H1 (cell line): ENCODE data around the gene SLC5A2. TPM values are rescaled to one million over a fixed set of nuclear protein-coding genes. Genes with fewer than 3 reads are reported as not detected.

Experiments
- BCL11A ChIP-seq, 2 experiments: IDR thresholded peaks; one replicate each; pipeline ENCODE4 v1.6.1; 2011; ENCODE audit warnings: low read depth in 2 of 2, low read length in 2 of 2, mild to moderate bottlenecking in 2 of 2
- BRCA1 ChIP-seq: IDR thresholded peaks from 2 replicates; pipeline ENCODE4 v1.6.1; 2012; ENCODE audit warnings: low read depth, low read length, improper control_type of control experiment
- CHD1 ChIP-seq: IDR thresholded peaks from 2 replicates; pipeline ENCODE4 v1.6.1; 2012; ENCODE audit warnings: low read depth, low read length, improper control_type of control experiment
- EP300 ChIP-seq, 2 experiments: IDR thresholded peaks; 1 replicate in 1 of 2; 2 replicates in 1 of 2; pipeline ENCODE4 v1.6.1; 2011 to 2012; ENCODE audit warnings: low read depth in 2 of 2, low read length in 2 of 2, mild to moderate bottlenecking in 2 of 2, borderline replicate concordance in 1 of 2, inconsistent platforms in 1 of 2, moderate library complexity in 1 of 2
- HDAC6 ChIP-seq: IDR thresholded peaks from one replicate; pipeline ENCODE4 v1.7.1; 2012; ENCODE audit warnings: low read depth, mild to moderate bottlenecking, inconsistent platforms, low read length, moderate library complexity
- PHF8 ChIP-seq: fragments of 200-600 bp; sonication (generic); conservative IDR thresholded peaks from 2 replicates; pipeline ENCODE4 v1.7.1; 2012; ENCODE audit warnings: low read depth, mild to moderate bottlenecking, inconsistent platforms, low read length, moderate library complexity
- RNF2 ChIP-seq: fragments of 200-900, 300-1000 bp; sonication (generic); IDR thresholded peaks from 2 replicates; pipeline ENCODE4 v1.7.1; 2016; ENCODE audit warnings: borderline replicate concordance, low read depth, mild to moderate bottlenecking, antibody characterized with exemption, low read length; ENCODE audit not compliant: poor library complexity, severe bottlenecking; ENCODE audit errors: missing control alignments
- polyA plus RNA-seq, 7 experiments: library from polyadenylated mRNA; depleted of rRNA in 3 of 7; stranded (reverse) in 5 of 7; unstranded in 2 of 7; fragments of >200 nt in 5 of 7; fragments of 200-250 nt in 2 of 7; gene quantifications; 1 replicate in 5 of 7; 2 replicates in 1 of 7; 4 replicates in 1 of 7; pipeline versions ENCODE4 v1.2.1 to v1.2.3, GENCODE V29; 2011 to 2013; ENCODE audit warnings: missing spikeins in 2 of 7, mixed read lengths in 2 of 7
- total RNA-seq: library from RNA; stranded (reverse); fragmentation: NEBNext Ultra II Directional; extraction: Animal tissue kit (Norgen Biotek cat#: 25700); gene quantifications from 2 replicates; pipeline ENCODE4 v1.2.1, GENCODE V29; 2021
- TF ChIP-seq, protein P1 (sequence below): fragments of 300-600 bp; sonication (generic); IDR thresholded peaks from 2 replicates; pipeline ENCODE4 v1.7.1; 2012; ENCODE audit warnings: low read length, moderate library complexity, mild to moderate bottlenecking, inconsistent platforms; ENCODE audit not compliant: insufficient replicate concordance
- TF ChIP-seq, protein P2 (sequence below): IDR thresholded peaks from 2 replicates; pipeline ENCODE4 v1.6.1; 2012; ENCODE audit warnings: inconsistent platforms

Gene SLC5A2
- total and polyA plus RNA-seq, 2 of the 8 experiments (the other 6 are each of a cell fraction or from before 2014, with no cell fraction given), result 0.56 to 4.4 TPM

DNA sequence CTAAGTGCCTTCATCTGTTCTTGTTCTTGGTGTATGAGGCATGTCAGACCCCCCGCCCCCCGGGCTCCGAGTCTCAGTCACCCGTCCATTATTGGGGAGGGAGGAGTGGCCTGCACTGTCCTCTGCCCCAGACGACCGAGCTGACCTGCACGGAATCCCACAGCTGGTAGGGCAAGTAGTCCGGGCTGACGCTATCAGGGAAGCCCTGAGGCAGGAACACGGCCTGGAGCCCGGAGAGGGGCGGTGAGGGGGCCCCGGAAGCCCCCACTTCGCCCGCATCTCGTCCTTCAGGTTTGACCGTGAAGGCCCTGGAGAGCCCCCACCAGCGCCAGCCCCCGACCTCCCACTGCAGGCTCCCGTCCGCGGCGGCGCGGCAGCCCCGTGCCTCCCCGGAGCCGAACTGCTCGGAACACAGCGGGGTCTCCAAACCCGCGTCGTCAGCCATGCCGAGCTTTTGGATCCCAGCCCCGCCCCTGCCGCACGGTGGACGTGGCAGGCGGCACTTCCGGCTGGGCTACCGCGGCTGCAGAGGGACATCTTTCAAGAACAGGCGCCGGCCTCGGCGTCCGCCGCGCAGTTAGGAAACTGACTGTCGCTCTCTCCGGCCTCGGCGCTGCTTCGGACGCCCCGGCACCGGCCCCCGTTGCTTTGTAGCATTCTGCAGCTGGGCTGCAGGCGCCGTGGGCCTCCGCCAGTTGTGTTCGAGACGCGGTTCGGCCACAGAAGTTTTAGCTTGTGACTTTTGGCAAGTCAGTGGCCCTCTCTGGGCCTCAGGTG is 25.2 kb downstream of the SLC5A2 start, which contains the start of gene RUSF1 (continued):
- TF ChIP-seq, protein P1, sequence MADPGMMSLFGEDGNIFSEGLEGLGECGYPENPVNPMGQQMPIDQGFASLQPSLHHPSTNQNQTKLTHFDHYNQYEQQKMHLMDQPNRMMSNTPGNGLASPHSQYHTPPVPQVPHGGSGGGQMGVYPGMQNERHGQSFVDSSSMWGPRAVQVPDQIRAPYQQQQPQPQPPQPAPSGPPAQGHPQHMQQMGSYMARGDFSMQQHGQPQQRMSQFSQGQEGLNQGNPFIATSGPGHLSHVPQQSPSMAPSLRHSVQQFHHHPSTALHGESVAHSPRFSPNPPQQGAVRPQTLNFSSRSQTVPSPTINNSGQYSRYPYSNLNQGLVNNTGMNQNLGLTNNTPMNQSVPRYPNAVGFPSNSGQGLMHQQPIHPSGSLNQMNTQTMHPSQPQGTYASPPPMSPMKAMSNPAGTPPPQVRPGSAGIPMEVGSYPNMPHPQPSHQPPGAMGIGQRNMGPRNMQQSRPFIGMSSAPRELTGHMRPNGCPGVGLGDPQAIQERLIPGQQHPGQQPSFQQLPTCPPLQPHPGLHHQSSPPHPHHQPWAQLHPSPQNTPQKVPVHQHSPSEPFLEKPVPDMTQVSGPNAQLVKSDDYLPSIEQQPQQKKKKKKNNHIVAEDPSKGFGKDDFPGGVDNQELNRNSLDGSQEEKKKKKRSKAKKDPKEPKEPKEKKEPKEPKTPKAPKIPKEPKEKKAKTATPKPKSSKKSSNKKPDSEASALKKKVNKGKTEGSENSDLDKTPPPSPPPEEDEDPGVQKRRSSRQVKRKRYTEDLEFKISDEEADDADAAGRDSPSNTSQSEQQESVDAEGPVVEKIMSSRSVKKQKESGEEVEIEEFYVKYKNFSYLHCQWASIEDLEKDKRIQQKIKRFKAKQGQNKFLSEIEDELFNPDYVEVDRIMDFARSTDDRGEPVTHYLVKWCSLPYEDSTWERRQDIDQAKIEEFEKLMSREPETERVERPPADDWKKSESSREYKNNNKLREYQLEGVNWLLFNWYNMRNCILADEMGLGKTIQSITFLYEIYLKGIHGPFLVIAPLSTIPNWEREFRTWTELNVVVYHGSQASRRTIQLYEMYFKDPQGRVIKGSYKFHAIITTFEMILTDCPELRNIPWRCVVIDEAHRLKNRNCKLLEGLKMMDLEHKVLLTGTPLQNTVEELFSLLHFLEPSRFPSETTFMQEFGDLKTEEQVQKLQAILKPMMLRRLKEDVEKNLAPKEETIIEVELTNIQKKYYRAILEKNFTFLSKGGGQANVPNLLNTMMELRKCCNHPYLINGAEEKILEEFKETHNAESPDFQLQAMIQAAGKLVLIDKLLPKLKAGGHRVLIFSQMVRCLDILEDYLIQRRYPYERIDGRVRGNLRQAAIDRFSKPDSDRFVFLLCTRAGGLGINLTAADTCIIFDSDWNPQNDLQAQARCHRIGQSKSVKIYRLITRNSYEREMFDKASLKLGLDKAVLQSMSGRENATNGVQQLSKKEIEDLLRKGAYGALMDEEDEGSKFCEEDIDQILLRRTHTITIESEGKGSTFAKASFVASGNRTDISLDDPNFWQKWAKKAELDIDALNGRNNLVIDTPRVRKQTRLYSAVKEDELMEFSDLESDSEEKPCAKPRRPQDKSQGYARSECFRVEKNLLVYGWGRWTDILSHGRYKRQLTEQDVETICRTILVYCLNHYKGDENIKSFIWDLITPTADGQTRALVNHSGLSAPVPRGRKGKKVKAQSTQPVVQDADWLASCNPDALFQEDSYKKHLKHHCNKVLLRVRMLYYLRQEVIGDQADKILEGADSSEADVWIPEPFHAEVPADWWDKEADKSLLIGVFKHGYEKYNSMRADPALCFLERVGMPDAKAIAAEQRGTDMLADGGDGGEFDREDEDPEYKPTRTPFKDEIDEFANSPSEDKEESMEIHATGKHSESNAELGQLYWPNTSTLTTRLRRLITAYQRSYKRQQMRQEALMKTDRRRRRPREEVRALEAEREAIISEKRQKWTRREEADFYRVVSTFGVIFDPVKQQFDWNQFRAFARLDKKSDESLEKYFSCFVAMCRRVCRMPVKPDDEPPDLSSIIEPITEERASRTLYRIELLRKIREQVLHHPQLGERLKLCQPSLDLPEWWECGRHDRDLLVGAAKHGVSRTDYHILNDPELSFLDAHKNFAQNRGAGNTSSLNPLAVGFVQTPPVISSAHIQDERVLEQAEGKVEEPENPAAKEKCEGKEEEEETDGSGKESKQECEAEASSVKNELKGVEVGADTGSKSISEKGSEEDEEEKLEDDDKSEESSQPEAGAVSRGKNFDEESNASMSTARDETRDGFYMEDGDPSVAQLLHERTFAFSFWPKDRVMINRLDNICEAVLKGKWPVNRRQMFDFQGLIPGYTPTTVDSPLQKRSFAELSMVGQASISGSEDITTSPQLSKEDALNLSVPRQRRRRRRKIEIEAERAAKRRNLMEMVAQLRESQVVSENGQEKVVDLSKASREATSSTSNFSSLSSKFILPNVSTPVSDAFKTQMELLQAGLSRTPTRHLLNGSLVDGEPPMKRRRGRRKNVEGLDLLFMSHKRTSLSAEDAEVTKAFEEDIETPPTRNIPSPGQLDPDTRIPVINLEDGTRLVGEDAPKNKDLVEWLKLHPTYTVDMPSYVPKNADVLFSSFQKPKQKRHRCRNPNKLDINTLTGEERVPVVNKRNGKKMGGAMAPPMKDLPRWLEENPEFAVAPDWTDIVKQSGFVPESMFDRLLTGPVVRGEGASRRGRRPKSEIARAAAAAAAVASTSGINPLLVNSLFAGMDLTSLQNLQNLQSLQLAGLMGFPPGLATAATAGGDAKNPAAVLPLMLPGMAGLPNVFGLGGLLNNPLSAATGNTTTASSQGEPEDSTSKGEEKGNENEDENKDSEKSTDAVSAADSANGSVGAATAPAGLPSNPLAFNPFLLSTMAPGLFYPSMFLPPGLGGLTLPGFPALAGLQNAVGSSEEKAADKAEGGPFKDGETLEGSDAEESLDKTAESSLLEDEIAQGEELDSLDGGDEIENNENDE, result no peak
- TF ChIP-seq EP300 (IDR thresholded peaks at IDR 0.05; ENCODE audit: borderline replicate concordance in 1 of 2, low read depth in 2 of 2, low read length in 2 of 2) (peak in 1 of 2 experiments; percentile 9; a peak in 1 of 3 replicates), CHD1 (no peak), BCL11A (IDR thresholded peaks at IDR 0.05; ENCODE audit: low read depth in 2 of 2, low read length in 2 of 2) (no peak), RNF2 (no peak), HDAC6 (no peak), BRCA1 (no peak), PHF8 (peak; percentile 81)
- TF ChIP-seq, protein P2, sequence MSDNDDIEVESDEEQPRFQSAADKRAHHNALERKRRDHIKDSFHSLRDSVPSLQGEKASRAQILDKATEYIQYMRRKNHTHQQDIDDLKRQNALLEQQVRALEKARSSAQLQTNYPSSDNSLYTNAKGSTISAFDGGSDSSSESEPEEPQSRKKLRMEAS, result peak; percentile 60
